Fibroblast of the conjunctiva (primary cell): ENCODE measurements around the gene LRRC8D.

Experiments
- DNase-seq: peaks from one replicate; pipeline ENCODE4 v3.0.0-alpha.2; 2010; ENCODE audit warnings: low read depth

The LRRC8D gene

DNA sequence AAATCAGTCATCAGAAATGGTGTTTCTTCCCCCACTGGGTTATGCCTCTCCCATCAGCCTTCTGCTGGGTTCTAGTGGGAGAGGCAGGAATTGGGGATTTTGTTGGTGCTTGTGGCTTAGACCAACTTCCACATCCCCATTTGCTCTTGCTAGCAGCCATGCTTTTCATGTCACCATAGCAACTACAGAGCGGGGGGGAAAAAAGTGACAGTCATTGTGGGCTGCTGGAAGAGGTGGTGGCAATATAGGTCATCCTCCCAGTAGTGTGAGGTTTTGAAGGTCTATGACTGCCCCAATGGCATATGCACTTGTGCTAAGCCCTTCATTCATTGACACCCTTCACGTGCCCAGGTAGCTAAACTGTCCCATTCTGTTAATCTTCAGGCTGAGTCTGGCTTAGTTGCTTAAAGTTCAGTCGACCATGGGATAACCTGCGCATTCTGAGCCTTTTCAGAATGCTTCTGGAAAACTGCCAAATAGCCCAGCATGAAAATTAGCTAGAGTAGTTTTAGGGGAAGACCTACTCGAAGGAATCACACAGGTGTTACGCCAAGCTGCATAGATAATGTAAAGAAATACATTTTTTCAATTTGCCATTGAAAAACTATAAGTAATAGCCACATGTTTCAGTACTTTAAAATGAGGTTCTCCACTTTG, 120.4 kb downstream of the LRRC8D start:
- DNase-seq: no peak

DNA sequence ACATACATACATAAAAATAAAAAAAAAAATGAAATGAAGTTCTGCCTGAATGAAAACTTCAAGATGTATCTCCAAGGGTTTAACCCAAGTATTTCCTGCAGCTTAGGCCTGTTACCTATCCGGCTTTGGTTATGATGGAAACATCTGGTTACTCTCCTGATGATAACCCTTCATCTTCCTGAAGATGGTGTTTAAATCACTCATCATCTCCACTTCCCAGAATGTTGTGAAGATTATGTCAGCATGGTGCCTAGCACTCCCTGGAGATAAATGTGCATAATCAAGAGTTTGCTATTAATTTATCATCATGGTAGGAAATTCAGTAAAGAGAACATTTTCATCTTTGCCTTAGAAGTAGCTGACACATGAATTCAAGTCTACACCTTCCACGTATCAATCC, 121.2 kb downstream of the LRRC8D start:
- DNase-seq: no peak

DNA sequence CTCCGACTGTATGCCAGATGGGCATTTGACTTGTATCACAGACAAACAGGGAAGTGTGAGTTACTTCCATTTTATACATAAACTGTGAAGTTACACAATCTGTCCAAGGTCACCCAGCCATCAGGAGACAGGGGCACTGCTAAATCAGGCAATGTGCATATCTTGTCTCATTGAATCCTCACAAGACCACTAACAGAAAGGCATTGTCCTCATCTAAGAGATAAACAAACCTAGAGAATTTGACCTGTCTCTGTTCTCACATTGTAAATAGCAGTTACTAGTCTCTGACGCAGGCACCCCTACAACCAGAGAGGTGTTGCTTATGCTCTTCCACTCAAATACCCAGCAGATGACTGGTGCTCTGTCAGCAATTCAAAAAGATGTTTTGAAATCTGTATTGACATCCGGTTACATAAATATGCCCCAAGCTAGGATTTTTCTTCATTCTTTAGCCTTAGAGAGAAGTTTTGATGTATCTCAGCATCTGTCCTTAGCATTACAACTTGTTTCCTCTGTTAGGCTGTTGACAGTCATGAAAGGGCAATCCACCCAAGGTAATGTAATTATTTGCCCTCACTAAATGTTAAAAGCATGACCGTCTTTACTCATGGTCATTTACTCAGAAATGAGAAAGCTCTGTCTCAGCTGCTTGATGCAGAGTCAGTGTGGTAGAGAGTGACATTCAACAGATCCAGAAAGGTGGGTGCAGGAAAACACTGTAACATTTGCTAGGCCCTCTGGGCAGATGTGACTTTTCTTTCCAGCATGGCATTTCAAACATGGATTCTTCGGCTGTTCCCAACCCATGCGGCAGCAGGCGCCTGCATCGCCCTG, 122.2 kb downstream of the LRRC8D start:
- peak; percentile 26 for DNase-seq

DNA sequence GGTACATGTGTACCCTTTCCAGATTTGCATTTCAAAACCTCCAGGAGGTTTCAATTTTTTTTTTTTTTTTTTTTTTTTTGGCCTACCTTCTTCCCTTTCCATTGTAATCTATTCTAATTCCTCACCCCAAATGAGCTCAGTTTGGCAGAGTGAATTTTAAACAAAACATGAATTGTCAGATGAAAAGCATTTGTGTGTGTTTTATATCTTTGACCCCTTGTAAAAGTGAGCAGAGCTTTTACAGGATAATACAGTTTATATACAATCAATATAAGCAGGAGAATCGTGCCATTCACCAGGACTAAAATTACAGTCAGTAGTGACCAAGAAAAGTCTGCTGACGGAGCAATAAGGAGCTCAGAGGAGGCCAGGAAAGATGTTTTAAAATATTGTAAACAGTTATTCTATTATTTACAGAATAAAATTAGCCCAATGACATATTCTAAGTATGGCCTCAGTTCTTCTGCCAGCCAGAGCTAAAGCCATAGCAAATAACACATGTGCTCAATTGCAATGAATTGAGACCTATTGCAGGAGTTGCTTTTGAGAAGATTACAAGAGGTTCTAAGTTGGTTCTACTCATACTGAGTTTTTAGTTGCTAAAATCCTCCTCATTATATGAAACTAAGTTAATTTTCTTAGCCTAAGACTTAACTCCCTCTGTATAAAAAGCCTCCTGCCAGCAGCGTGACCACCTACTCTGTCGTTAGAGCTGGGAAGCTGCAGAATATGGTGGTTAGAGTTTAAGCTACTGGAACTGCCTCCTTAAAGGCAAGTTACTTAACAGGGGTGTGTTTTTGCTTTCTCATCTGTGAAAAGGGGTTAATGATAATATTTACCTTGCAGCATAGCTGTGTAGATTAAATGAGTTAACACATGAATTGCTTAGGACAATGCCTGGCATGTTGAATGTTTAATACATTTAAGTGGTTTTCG, 123.3 kb downstream of the LRRC8D start:
- DNase-seq: no peak

DNA sequence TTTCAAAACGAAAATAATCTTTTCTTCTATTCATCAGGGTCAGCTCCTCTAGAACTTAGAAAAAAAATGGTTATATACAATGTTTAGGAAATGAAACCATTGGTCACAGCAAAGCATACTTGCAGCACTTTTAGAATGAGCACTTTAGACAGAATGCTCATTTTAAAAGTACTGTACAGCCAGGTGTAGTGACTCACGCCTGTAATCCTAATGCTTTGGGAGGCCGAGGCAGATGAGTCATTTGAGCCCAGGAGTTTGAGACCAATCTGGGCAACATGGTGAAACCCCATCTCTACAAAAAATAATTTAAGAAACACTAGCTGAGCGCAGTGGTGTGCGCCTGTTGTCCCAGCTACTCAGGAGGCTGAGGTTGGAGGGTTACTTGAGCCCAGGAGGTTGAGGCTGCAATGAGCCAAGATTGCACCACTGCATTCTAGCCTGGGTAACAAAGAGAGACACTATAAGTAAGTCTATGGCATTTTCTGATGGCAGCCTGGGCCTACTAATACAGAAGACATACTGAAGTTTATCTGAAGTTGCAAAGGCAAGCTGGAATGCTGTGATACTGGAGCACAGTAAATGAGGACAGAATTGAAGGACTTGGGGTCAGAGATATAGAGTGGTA, 125.1 kb downstream of the LRRC8D start:
- no peak for DNase-seq

DNA sequence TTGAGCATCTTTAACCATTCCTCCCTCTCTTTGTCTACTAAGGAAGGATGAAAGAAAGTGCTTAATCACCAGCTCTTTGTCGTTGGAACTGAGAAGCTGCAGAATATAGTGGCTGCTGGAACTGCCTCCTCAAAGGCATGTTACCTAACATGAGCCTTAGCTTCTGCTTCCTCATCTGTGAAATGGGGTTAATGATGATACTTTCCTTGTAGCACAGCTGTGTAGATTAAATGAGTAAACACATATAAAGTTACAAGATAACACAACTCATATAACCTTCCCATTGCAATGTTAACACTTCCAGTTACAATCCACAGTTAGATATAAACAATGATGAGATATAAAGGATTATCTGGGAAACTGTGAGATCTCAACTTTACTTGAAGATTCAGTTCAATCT, 125.7 kb downstream of the LRRC8D start:
- no peak for DNase-seq

DNA sequence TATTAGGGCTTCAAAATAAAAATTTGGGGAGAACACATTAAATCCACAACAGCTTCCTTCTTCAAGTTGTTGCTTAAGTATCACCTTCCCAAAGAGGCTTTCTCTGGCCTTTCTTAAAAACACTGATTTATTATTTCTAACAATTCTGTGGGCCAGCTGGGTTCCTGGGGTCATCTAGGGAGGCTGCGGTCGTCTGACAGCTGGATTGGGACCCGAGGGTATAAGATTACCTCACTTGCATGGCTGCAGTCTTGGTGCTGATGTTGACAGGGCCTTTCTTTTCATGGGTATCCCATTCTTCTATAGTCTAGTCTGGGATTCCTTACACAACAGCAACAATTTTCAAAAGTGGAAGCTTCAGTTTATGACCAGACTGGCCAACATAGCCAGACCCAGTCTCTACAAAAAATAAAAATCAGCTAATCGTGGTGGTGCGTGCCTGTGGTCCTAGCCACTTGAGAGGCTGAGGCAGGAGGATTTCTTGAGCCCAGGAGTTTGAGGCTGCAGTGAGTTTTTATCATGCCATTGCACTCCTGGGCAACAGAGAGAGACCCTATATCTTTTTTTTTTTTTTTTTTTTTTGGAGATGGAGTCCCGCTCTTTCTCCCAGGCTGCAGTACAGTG, 128.0 kb downstream of the LRRC8D start:
- no peak for DNase-seq

DNA sequence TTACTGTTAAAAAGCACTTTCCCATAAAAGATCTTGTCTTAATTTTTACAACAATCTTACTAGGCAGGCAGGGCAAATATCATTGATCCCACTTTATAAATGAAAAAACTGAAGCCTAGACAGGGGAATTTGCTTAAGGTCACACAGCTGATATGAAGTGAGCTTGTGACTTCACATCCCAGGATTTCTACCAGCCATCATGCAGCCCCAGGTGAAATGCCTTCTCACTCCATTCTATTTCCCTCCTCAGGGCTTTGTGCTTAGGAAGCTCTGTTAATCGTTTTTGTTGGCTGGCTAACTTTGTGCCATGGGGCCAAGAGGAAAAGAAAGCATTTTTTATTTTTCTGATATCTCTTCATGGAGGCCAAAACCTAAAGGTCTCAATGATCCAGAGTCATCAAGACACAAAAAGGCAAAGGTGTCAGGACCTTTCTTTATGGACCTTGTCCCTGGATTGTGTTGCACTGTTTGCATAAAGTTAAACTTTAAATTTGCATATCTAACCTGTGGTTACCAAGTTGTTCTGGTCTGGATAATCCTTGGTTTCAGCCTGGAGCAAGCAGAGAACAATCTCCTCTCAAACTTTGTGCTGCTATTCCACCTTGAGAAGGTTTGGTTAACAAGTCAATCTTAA, 129.3 kb downstream of the LRRC8D start:
- DNase-seq: no peak

DNA sequence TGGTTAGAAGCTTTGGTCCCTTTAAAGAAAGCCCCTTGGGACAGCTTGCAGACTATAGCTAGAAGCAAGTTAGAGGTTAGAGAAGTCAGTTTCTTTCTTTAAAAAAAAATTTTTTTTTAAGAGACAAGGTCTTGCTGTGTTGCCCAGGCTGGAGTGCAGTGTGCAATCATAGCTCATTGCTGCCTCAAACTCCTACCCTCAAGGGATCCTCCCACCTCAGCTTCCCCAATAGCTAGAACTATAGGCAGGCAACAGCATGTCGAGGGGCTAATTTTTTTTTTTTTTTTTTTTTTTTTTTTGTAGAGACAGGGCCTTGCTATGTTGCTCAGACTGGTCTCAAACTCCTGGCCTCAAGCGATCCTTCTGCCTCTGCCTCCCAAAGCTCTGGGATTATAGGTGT, 129.9 kb downstream of the LRRC8D start:
- no peak for DNase-seq

DNA sequence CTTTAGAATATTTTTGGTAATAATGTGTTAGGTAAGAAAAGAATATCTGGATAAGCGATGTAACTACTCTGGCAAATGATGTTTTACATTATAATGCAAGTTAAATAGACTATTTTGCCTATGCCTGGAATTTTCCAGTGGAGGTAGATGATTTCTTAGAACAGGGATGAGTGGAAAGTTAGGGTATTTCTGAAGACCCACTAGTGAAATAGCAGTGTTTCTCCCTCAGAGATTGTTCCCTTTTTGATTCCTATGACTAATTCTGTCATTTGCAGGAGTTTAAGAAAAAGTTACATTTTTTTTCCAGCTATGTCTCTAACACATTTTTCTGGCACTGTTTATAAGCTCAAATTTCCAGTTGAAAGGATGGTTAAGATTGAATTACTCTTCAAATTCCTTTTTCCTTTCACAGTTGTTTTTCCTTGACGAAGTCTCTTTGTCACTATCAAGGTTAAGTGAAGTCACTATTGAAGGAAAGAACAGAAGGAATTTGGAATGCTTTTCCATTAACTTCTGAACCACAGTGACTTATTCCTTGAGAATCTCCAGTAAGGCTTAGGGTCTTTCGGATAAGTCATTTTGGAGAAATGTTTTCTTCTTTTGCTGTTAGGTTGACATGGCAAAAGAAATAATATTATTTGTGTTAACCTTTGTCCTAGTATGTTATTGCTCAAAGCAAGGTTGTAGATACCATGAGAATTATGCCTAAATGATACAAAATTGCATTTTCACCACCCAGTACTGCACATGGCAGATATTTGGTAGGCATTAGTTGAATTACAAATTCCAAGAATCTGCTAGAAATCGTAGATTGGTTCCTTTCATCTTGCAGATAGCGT, 131.2 kb downstream of the LRRC8D start:
- DNase-seq: no peak

DNA sequence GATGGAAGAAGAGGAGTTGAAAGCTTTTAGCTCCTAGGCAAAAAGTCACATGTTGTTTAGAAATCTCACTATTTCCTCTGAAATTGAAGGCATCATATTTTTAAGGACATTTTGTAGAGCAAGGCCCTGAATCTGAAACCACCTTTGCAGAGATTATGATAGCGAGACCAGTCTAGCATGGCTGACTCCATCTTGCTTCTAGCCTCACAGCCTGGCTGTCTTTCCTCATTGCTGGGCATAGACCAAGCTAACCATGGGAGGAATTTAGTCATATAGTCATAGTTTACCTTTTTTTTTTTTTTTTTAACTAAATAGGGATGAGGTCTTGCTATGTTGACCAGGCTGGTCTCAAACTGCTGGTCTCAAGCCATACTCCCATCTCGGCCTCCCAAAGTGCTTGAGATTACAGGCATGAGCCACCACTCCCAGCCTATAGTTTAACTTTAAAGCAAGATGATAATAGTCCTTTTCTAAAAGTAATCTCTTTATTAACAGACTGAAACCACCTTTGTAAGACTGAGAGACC, 131.8 kb downstream of the LRRC8D start:
- no peak for DNase-seq

DNA sequence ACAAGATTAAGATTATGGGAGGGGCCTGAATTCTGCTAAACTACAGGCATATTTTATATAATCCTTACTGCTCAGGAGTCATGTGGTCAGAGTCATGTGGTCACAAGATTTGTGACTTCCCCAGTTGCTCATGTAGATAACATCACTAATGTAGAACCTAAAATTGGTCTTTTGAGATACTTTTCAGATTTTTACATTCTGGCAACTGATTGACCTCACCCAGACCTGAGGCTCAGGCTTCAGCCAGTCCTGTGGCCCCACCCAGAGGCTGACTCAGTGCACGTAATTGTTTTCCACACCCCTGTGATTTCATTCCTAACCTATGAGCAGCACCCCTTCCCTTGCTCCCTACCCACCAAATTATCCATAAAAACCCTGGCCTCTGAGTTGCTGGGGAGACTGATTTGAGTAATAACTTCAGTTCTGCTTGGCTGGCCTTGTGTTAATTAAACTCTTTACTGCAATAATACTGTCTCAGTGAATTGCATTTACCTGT, 132.3 kb downstream of the LRRC8D start:
- peak; percentile 43 for DNase-seq

DNA sequence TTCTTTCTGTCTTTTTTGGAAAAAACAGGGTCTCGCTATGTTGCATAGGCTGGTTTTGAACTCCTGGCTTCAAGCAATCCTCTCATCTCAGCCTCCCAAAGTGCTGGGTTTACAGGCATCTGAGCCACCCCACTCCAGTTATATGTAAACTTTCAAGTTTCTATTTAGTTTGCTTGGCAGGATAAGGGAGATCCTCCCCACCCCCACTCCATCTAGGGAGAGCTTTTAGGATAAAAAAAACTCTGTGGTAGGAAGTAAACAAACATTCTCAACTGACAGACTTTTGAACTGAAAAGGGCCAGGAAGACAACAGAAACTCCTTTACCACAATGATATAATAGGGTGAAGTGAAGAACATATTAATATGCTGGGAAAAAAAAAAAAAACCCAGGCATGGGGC, 133.1 kb downstream of the LRRC8D start:
- DNase-seq: no peak

DNA sequence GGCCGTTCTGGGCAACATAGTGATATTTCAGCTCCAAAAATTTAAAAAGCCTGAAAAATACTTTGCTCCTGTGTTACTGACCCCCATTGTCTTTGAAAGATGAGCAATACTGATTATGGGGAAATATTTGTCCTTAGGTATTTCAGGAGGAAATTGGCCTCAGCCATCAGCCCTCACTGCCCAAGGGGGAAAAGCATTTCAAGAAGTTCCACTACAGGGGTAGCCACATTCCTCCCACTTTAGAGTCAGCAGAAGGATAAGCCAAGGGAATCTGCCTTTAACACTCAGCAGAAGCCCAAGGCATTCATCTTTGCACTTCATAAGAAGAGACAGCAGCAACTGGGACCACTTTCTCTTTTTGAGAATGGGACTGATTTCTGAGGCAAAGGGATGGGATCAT, 133.6 kb downstream of the LRRC8D start:
- no peak for DNase-seq

DNA sequence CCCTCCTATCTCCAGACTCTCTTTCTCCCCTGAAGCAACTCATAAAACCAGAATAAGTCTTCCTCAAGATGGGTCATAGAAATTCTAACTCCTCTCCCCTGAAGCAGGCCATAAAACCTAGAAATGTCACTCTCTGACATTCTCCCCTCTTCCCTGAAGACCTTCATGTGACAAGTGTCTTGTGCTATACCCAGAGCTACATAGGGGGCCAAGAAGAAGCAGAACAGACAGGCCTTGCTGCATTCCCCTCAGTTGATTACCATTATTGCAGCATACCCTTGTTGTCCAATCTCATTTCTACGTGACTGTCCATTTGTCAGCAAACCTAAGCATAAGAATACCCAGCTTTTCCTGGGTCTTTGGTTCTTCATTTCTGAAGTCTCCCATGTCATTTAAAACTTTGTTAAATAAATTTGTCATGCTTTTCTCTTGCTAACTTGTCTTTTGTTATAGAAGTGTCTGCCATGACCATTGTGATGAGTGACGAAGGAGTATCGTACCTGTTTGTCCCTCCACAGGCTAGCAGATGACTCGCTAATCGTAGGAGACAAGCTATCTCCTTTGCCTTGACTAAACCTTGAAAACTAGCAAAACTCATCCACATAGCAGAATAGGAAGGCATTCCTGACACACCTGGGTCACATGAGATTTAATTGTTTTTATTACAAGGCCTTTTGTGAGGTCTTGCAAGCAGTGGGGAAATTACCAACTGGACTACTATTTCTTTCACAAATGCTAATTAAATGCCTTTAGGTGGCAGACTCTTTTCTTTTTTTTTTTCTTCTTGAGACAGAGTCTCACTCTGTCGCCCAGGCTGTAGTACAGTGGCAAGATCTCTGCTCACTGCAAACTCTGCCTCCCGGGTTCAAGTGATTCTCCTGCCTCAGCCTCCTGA, 134.7 kb downstream of the LRRC8D start:
- DNase-seq: no peak

DNA sequence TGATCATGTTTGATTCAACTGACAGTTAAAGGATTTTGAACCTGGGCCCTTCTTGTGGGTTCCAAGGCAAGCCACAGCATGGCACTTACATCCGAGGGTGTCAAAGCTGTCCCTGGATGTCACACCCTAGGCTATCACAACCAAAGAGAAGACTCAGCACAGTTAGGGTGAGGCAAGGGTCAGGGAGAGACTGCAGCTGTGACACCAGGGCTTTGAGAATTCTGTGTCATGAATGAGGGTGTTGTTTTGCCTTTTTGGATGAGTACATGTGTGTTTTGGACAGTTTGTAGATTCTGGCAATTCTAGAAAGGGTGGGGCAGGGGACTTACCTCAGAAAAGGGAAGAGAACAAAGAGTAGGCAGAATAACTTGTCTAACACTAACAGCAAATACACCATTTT, 136.3 kb downstream of the LRRC8D start:
- no peak for DNase-seq

DNA sequence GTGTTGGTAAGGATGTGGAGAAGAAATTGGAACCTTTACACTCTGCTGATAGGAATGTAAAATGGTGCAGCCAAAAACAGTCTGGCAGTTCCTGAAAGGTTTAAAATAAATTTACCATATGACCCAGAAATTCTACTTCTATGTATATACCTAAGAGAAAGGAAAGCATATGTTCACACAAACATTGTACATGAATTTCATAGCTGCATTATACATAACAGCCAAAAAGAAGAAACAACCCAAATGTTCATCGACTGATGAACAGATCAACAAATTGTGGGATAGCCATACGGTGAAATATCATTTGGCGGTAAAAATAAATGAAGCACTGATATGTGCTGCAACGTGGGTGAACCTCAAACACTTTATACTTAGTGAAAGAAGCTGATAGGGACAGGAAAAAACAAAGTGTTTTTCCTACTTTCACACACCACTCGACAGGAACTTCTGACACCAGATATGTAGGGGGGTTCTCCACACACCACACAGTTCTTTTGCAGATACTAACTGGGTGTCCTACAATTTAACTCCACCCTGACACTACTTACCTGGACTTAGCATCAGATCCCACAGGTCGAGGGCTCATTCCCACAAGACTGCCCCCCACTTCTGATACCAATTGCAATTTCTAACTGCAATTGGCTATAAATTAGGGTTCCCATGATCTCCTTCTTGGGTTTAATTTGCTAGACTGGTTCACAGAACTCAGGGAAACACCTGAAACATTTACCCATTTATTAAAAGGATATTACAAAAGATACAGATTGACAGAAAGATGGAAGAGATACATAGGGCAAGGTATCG, 138.2 kb downstream of the LRRC8D start:
- no peak for DNase-seq

DNA sequence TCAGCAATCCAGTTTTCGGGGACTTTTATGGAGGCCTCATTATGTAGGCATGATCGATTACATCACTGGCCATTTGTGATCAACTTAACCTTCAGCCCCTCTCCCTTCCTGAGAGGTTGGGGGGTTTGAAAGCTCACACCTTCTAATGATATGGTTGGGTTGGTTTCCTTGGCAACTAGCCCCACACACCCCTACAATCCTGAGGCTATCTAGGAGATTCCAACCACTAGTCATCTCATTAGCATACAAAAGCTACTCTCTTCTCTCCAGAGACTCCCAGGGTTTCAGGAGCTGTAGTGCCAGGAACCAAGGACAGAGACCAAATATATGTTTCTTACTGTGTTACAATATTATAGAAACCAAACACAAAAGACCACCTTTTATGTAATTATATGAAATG, 138.9 kb downstream of the LRRC8D start:
- DNase-seq: no peak
